Measurements from ENCODE around the gene GRAMD2A. TPM values are rescaled to one million over a fixed set of nuclear protein-coding genes. Genes with fewer than 3 reads are reported as not detected.
A peak's percentile ranks its signal among the peaks of the same experiment; 100 is the strongest.

Gene GRAMD2A
- total RNA-seq, 1 experiment from 2014 or later = 1.3 TPM

DNA sequence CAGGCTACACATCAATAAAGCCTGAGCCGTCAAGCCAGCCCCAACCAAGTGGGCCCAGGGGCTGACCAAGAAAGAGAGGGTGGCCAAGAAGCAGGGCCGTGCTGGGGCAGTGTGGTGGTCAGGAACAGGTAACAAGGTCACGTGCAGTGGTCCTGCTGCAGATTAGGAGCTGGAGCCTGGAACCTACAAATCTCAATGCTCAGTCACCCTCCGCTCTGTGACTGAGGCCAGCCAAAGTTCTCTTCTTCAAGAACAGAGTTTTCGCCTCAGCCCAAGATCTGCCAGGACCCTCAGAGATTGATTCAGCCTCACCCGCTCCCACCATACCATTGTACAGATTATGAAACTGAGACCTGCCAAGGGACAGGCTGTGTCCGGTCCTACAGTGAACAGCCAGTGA, 26.9 kb downstream of the GRAMD2A start:
- H3K27ac Mint-ChIP-seq = peak overlapping the region in 1 of 3 experiments; percentile 27; a peak in 1 of 7 replicates
- no peaks in the 10 kb centered on the region for H3K9me3 ChIP-seq (ENCODE audit: control insufficient read depth, low read depth, low read length)
- no peaks in the 10 kb centered on the region for H3K9me3 Mint-ChIP-seq
- no peak overlapping the region for H3K23ac ChIP-seq (ENCODE audit: insufficient read length, low read depth, low read length)
- peaks cover 2% of the 10 kb centered on the region; the same call in 1 of the 2 replicates for H3K27me3 Mint-ChIP-seq (ENCODE audit: low read depth)
- no peaks in the 10 kb centered on the region; the same call in 1 of the 2 replicates for H3K4me1 ChIP-seq (ENCODE audit: insufficient read depth, low read length)
- H2BK15ac ChIP-seq (ENCODE audit: low read depth, low read length) = no peak overlapping the region
- H3K36me3 Mint-ChIP-seq (ENCODE audit: insufficient read depth in 1 of 3, low read depth in 3 of 3) = no peaks in the 10 kb centered on the region
- WGBS (ENCODE audit: extremely low coverage, insufficient read length, low lambda C conversion rate) = no CpG with 5 or more reads among the region's 7 CpGs
- H3K79me2 ChIP-seq (ENCODE audit: insufficient read depth, low read length) = no peaks in the 10 kb centered on the region
- H2BK12ac ChIP-seq (ENCODE audit: insufficient read length, low read depth, low read length) = no peak overlapping the region
- H3K4me3 Mint-ChIP-seq = no peak overlapping the region
- H2AFZ ChIP-seq (ENCODE audit: low read length) = no peak overlapping the region
- H2AK5ac ChIP-seq (ENCODE audit: insufficient read length, low read length) = no peak overlapping the region
- TF ChIP-seq, protein P1, sequence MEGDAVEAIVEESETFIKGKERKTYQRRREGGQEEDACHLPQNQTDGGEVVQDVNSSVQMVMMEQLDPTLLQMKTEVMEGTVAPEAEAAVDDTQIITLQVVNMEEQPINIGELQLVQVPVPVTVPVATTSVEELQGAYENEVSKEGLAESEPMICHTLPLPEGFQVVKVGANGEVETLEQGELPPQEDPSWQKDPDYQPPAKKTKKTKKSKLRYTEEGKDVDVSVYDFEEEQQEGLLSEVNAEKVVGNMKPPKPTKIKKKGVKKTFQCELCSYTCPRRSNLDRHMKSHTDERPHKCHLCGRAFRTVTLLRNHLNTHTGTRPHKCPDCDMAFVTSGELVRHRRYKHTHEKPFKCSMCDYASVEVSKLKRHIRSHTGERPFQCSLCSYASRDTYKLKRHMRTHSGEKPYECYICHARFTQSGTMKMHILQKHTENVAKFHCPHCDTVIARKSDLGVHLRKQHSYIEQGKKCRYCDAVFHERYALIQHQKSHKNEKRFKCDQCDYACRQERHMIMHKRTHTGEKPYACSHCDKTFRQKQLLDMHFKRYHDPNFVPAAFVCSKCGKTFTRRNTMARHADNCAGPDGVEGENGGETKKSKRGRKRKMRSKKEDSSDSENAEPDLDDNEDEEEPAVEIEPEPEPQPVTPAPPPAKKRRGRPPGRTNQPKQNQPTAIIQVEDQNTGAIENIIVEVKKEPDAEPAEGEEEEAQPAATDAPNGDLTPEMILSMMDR (conservative IDR thresholded peaks at IDR 0.05) = no peak
- no peaks in the 10 kb centered on the region for H4K20me1 ChIP-seq (ENCODE audit: control insufficient read depth, insufficient read depth, insufficient read length)
- H4K91ac ChIP-seq (ENCODE audit: insufficient read length, low read depth, low read length) = no peak overlapping the region
- H2BK20ac ChIP-seq (ENCODE audit: low read depth, low read length, poor library complexity, severe bottlenecking) = no peak overlapping the region
- no peak overlapping the region for H2BK5ac ChIP-seq (ENCODE audit: insufficient read length, low read length)
- H3K56ac ChIP-seq (ENCODE audit: insufficient read length, low read depth, low read length) = no peak overlapping the region
- H3K4me1 Mint-ChIP-seq = peaks cover 10 to 17% of the 10 kb centered on the region in 2 experiments
- no peak overlapping the region for H4K5ac ChIP-seq (ENCODE audit: insufficient read length, low read depth, low read length)
- no peak overlapping the region for H3K4ac ChIP-seq (ENCODE audit: low read depth, low read length)
- no peak overlapping the region for H3K4me2 ChIP-seq (ENCODE audit: insufficient read depth, insufficient read length, low read length)
- no peak overlapping the region for H3T11ph ChIP-seq (ENCODE audit: low read length)
- no peak overlapping the region for H2BK120ac ChIP-seq (ENCODE audit: low read depth, low read length, poor library complexity, severe bottlenecking)
- H4K8ac ChIP-seq (replicated peaks; ENCODE audit: insufficient read length, low read depth, low read length) = no peak overlapping the region
- peaks cover 4% of the 10 kb centered on the region for H3K23me2 ChIP-seq (ENCODE audit: insufficient read length, low read depth, low read length, poor library complexity, severe bottlenecking)
- no peak for DNase-seq
- no peak overlapping the region for H3K14ac ChIP-seq (ENCODE audit: insufficient read depth, low read length)
- no peaks in the 10 kb centered on the region for H3K79me1 ChIP-seq (ENCODE audit: insufficient read depth, low read depth, low read length, poor library complexity, severe bottlenecking)
- no peaks in the 10 kb centered on the region for H3K27me3 ChIP-seq (ENCODE audit: insufficient read depth, low read length)
- H3K9ac ChIP-seq (ENCODE audit: extremely low read depth, insufficient read length, low read length) = no peak overlapping the region
- no peak overlapping the region for H3K18ac ChIP-seq (ENCODE audit: insufficient read length, low read depth, low read length)
- H3K27ac ChIP-seq (ENCODE audit: insufficient read length, low read depth, low read length) = no peak overlapping the region
